Measurements from ENCODE around the gene C20orf141.

DNA sequence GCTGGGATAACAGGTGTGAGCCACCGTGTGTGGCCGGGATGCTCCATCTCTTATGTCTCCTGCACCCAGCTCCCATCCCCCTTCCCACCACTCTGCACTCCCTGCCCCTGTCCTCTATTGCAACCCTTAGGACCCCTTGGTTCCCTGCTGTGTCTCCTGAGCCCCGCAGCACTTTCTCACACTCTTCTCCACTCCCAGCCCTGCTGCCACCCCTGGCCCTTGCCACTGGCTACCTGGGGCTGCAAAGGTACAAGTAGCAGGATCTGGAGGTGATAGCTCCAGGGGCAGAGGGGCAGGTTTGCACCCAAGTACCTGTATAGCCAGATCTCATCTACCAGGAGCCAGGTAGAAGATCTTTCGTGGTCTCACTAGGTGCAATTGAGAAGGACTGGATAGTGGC, 7.8 kb upstream of the C20orf141 start:
- TF ChIP-seq, protein P1, sequence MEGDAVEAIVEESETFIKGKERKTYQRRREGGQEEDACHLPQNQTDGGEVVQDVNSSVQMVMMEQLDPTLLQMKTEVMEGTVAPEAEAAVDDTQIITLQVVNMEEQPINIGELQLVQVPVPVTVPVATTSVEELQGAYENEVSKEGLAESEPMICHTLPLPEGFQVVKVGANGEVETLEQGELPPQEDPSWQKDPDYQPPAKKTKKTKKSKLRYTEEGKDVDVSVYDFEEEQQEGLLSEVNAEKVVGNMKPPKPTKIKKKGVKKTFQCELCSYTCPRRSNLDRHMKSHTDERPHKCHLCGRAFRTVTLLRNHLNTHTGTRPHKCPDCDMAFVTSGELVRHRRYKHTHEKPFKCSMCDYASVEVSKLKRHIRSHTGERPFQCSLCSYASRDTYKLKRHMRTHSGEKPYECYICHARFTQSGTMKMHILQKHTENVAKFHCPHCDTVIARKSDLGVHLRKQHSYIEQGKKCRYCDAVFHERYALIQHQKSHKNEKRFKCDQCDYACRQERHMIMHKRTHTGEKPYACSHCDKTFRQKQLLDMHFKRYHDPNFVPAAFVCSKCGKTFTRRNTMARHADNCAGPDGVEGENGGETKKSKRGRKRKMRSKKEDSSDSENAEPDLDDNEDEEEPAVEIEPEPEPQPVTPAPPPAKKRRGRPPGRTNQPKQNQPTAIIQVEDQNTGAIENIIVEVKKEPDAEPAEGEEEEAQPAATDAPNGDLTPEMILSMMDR (IDR thresholded peaks at IDR 0.05; ENCODE audit: insufficient read depth, low read length): no peak
- TF ChIP-seq GABPA (IDR thresholded peaks at IDR 0.05; ENCODE audit: low read depth) (no peak), POLR2AphosphoS5 (IDR thresholded peaks at IDR 0.05; ENCODE audit: low read depth) (no peak), SPI1 (IDR thresholded peaks at IDR 0.05; ENCODE audit: borderline replicate concordance, low read depth) (no peak)
- TF ChIP-seq, protein P2, sequence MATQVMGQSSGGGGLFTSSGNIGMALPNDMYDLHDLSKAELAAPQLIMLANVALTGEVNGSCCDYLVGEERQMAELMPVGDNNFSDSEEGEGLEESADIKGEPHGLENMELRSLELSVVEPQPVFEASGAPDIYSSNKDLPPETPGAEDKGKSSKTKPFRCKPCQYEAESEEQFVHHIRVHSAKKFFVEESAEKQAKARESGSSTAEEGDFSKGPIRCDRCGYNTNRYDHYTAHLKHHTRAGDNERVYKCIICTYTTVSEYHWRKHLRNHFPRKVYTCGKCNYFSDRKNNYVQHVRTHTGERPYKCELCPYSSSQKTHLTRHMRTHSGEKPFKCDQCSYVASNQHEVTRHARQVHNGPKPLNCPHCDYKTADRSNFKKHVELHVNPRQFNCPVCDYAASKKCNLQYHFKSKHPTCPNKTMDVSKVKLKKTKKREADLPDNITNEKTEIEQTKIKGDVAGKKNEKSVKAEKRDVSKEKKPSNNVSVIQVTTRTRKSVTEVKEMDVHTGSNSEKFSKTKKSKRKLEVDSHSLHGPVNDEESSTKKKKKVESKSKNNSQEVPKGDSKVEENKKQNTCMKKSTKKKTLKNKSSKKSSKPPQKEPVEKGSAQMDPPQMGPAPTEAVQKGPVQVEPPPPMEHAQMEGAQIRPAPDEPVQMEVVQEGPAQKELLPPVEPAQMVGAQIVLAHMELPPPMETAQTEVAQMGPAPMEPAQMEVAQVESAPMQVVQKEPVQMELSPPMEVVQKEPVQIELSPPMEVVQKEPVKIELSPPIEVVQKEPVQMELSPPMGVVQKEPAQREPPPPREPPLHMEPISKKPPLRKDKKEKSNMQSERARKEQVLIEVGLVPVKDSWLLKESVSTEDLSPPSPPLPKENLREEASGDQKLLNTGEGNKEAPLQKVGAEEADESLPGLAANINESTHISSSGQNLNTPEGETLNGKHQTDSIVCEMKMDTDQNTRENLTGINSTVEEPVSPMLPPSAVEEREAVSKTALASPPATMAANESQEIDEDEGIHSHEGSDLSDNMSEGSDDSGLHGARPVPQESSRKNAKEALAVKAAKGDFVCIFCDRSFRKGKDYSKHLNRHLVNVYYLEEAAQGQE (IDR thresholded peaks at IDR 0.05; ENCODE audit: insufficient replicate concordance, low read depth): no peak

Data from HL-60 (cell line).